SU-DHL-6 (cell line): ENCODE results near the gene GABRB1.

Experiments used
- H2AFZ ChIP-seq: fragments of 200-600 bp; sonication (generic); 2 replicates; pipeline ENCODE4 v1.6.1; 2014; ENCODE audit warnings: low read depth, mild to moderate bottlenecking, moderate library complexity, mixed read lengths, antibody characterized with exemption, low read length; ENCODE audit not compliant: severe bottlenecking
- H3F3A ChIP-seq: fragments of 200-600 bp; shearing (Covaris generic); 2 replicates; pipeline ENCODE4 v1.6.0; 2016; ENCODE audit warnings: antibody characterized with exemption, mild to moderate bottlenecking; ENCODE audit not compliant: insufficient read depth
- H3K27ac ChIP-seq: fragments of 200-600 bp; sonication (generic); 2 replicates; pipeline ENCODE4 v1.5.1; 2016; ENCODE audit warnings: low read depth, mild to moderate bottlenecking, low read length, moderate library complexity, mixed read lengths
- H3K27me3 ChIP-seq: fragments of 200-600 bp; sonication (generic), shearing (Covaris generic); 2 replicates; pipeline ENCODE4 v1.6.0; 2014; ENCODE audit warnings: mild to moderate bottlenecking, low read length
- H3K36me3 ChIP-seq: fragments of 200-600 bp; sonication (generic); 2 replicates; pipeline ENCODE4 v1.6.1; 2014; ENCODE audit warnings: mild to moderate bottlenecking, low read length, mixed read lengths
- H3K4me2 ChIP-seq: fragments of 300-600, 200-600 bp; shearing (Covaris generic), sonication (generic); 2 replicates; pipeline ENCODE4 v1.6.0; 2014; ENCODE audit warnings: low read length, low read depth, mild to moderate bottlenecking; ENCODE audit not compliant: poor library complexity, severe bottlenecking
- H3K4me3 ChIP-seq: fragments of 200-600 bp; sonication (generic); 2 replicates; pipeline ENCODE4 v1.5.1; 2014; ENCODE audit warnings: antibody characterized with exemption, low read length, mild to moderate bottlenecking, mixed read lengths; ENCODE audit not compliant: insufficient read depth, poor library complexity, severe bottlenecking
- H3K79me2 ChIP-seq: fragments of 200-600 bp; sonication (generic); 2 replicates; pipeline ENCODE4 v1.6.1; 2014; ENCODE audit warnings: mild to moderate bottlenecking, low read length, moderate library complexity; ENCODE audit not compliant: insufficient read depth
- H3K9ac ChIP-seq: fragments of 200-600 bp; sonication (generic); 2 replicates; pipeline ENCODE4 v1.7.0; 2014; ENCODE audit warnings: mild to moderate bottlenecking, low read length
- H3K9me2 ChIP-seq: fragments of 200-600 bp; sonication (generic); replicated peaks from 2 replicates; pipeline ENCODE4 v1.6.1; 2014; ENCODE audit warnings: low read length; ENCODE audit not compliant: insufficient read depth
- H3K9me3 ChIP-seq: fragments of 200-600 bp; sonication (generic); 2 replicates; pipeline ENCODE4 v1.6.1; 2014; ENCODE audit warnings: low read length, mixed read lengths; ENCODE audit not compliant: insufficient read depth
- H4K20me1 ChIP-seq: fragments of 200-600 bp; sonication (generic); 2 replicates; pipeline ENCODE4 v1.6.1; 2014; ENCODE audit warnings: low read depth, mild to moderate bottlenecking, antibody characterized with exemption, low read length, moderate library complexity, mixed read lengths
- CTCF ChIP-seq: fragments of 200-600 bp; sonication (generic); IDR thresholded peaks from one replicate; pipeline ENCODE4 v1.5.1; 2017; ENCODE audit warnings: antibody characterized with exemption, mild to moderate bottlenecking, low read length, moderate library complexity; ENCODE audit not compliant: insufficient read depth, poor library complexity, severe bottlenecking
- EZH2phosphoT487 ChIP-seq: fragments of 200-600 bp; sonication (generic), shearing (Covaris generic); conservative IDR thresholded peaks from 2 replicates; pipeline ENCODE4 v1.6.1; 2018; ENCODE audit warnings: mild to moderate bottlenecking, antibody characterized with exemption, low read length, moderate library complexity, mixed read lengths

GABRB1 gene

GRCh38 chr4:47065051-47065481, 33.7 kb downstream of the GABRB1 start:
- H3K4me2 ChIP-seq: no peak overlapping the region
- H3K4me3 ChIP-seq: no peak overlapping the region
- no peak overlapping the region for H3K27ac ChIP-seq
- no peaks in the 10 kb centered on the region for H3F3A ChIP-seq
- no peaks in the 10 kb centered on the region for H3K36me3 ChIP-seq
- H3K9me3 ChIP-seq: no peaks in the 10 kb centered on the region
- no peaks in the 10 kb centered on the region for H3K27me3 ChIP-seq
- no peaks in the 10 kb centered on the region for H3K79me2 ChIP-seq
- H2AFZ ChIP-seq: no peak overlapping the region
- H3K9me2 ChIP-seq: no peaks in the 10 kb centered on the region
- no peak overlapping the region for H3K9ac ChIP-seq
- H4K20me1 ChIP-seq: no peaks in the 10 kb centered on the region
- TF ChIP-seq CTCF: no peak
- TF ChIP-seq EZH2phosphoT487: no peak

- Histone ChIP-seq H3K79me2 (no peaks in the 10 kb centered on the region), H3K9me2 (no peaks in the 10 kb centered on the region), H3K36me3 (no peaks in the 10 kb centered on the region), H3K27ac (no peak overlapping the region), H4K20me1 (no peaks in the 10 kb centered on the region), H3K4me2 (no peak overlapping the region), H3K9ac (no peak overlapping the region), H3K4me3 (no peak overlapping the region), H3K27me3 (no peaks in the 10 kb centered on the region), H3K9me3 (no peaks in the 10 kb centered on the region), H2AFZ (no peak overlapping the region), H3F3A (no peaks in the 10 kb centered on the region)
- TF ChIP-seq CTCF (no peak), EZH2phosphoT487 (no peak)
These were observed 37.6 kb downstream of the GABRB1 start for GRCh38 chr4:47068986-47069385.

GRCh38 chr4:47071901-47072341, 40.6 kb downstream of the GABRB1 start:
- H3K9ac ChIP-seq: no peak overlapping the region
- no peaks in the 10 kb centered on the region for H3K36me3 ChIP-seq
- H2AFZ ChIP-seq: no peak overlapping the region
- H3K27me3 ChIP-seq: no peaks in the 10 kb centered on the region
- TF ChIP-seq EZH2phosphoT487 (no peak), CTCF (no peak)
- H3K27ac ChIP-seq: no peak overlapping the region
- no peaks in the 10 kb centered on the region for H3F3A ChIP-seq
- H4K20me1 ChIP-seq: no peaks in the 10 kb centered on the region
- no peaks in the 10 kb centered on the region for H3K9me3 ChIP-seq
- H3K4me2 ChIP-seq: no peak overlapping the region
- no peaks in the 10 kb centered on the region for H3K79me2 ChIP-seq
- H3K4me3 ChIP-seq: no peak overlapping the region
- H3K9me2 ChIP-seq: no peaks in the 10 kb centered on the region

- Histone ChIP-seq H3K27me3 (no peaks in the 10 kb centered on the region), H3K9ac (no peak overlapping the region), H3K79me2 (no peaks in the 10 kb centered on the region), H2AFZ (no peak overlapping the region), H3K4me3 (no peak overlapping the region), H3K4me2 (no peak overlapping the region), H3K36me3 (no peaks in the 10 kb centered on the region), H3F3A (no peaks in the 10 kb centered on the region), H3K9me3 (no peaks in the 10 kb centered on the region), H3K27ac (no peak overlapping the region), H4K20me1 (no peaks in the 10 kb centered on the region), H3K9me2 (no peaks in the 10 kb centered on the region)
- no peak for TF ChIP-seq CTCF
- TF ChIP-seq EZH2phosphoT487: no peak
These were observed 42.3 kb downstream of the GABRB1 start for GRCh38 chr4:47073647-47074046.
